Neutrophil (primary cell): ENCODE measurements around the gene SETBP1.

Source experiments
- H3K27ac ChIP-seq: fragments of 200-600 bp; sonication (generic); 2 replicates; pipeline ENCODE4 v1.5.1; 2016; ENCODE audit warnings: mild to moderate bottlenecking, moderate library complexity
- H3K27me3 ChIP-seq: fragments of 200-600 bp; sonication (generic); 2 replicates; pipeline ENCODE4 v1.6.0; 2016; ENCODE audit warnings: mild to moderate bottlenecking
- H3K36me3 ChIP-seq: fragments of 200-600 bp; sonication (generic); 2 replicates; pipeline ENCODE4 v1.5.1; 2017
- H3K4me1 ChIP-seq, 2 experiments: fragments of 200-600 bp in 1 of 2; sonication (generic) in 1 of 2; 1 replicate in 1 of 2; 2 replicates in 1 of 2; pipeline versions ENCODE4 v1.5.1 to v1.6.1; 2013 to 2016; ENCODE audit warnings: low read depth in 1 of 2, low read length in 1 of 2, mild to moderate bottlenecking in 1 of 2, moderate library complexity in 1 of 2; ENCODE audit not compliant: control insufficient read depth in 1 of 2, insufficient read depth in 1 of 2
- H3K4me3 ChIP-seq, 2 experiments: fragments of 200-600 bp in 1 of 2; sonication (generic) in 1 of 2; 1 replicate in 1 of 2; 2 replicates in 1 of 2; pipeline ENCODE4 v1.5.1; 2013 to 2016; ENCODE audit warnings: low read depth in 1 of 2, low read length in 1 of 2, mild to moderate bottlenecking in 1 of 2, moderate library complexity in 1 of 2
- H3K9me3 ChIP-seq: fragments of 200-600 bp; sonication (generic); 2 replicates; pipeline ENCODE4 v1.5.1; 2016
- CTCF ChIP-seq: fragments of 200-600 bp; sonication (generic); IDR thresholded peaks from 2 replicates; pipeline ENCODE4 v1.5.1; 2016; ENCODE audit warnings: antibody characterized with exemption

SETBP1 gene

GRCh38 chr18:44986933-44987332 is 306.2 kb downstream of the SETBP1 start:
- peak overlapping the region; percentile 38 for H3K27ac ChIP-seq
- peak overlapping the region in 1 of 2 experiments; percentile 15 for H3K4me3 ChIP-seq
- no peaks in the 10 kb centered on the region for H3K36me3 ChIP-seq
- no peak for TF ChIP-seq CTCF
- H3K9me3 ChIP-seq, result no peaks in the 10 kb centered on the region
- H3K4me1 ChIP-seq, result peaks cover 38 to 39% of the 10 kb centered on the region in 2 experiments
- H3K27me3 ChIP-seq, result no peaks in the 10 kb centered on the region

GRCh38 chr18:44987371-44987770 is 306.7 kb downstream of the SETBP1 start:
- H3K9me3 ChIP-seq, result no peaks in the 10 kb centered on the region
- no peak overlapping the region for H3K4me3 ChIP-seq
- H3K36me3 ChIP-seq, result no peaks in the 10 kb centered on the region
- H3K4me1 ChIP-seq, result peaks cover 38 to 39% of the 10 kb centered on the region in 2 experiments
- H3K27ac ChIP-seq, result peak overlapping the region; percentile 38
- TF ChIP-seq CTCF, result no peak
- no peaks in the 10 kb centered on the region for H3K27me3 ChIP-seq

- H3K9me3 ChIP-seq, result no peaks in the 10 kb centered on the region
- no peak for TF ChIP-seq CTCF
- peaks cover 38 to 39% of the 10 kb centered on the region in 2 experiments for H3K4me1 ChIP-seq
- no peak overlapping the region for H3K4me3 ChIP-seq
- H3K27ac ChIP-seq, result no peak overlapping the region
- H3K27me3 ChIP-seq, result no peaks in the 10 kb centered on the region
- H3K36me3 ChIP-seq, result no peaks in the 10 kb centered on the region
These were observed 308.3 kb downstream of the SETBP1 start for GRCh38 chr18:44988821-44989587.

- no peak overlapping the region for H3K4me3 ChIP-seq
- peaks cover 4 to 6% of the 10 kb centered on the region in 2 experiments for H3K4me1 ChIP-seq
- no peaks in the 10 kb centered on the region for H3K9me3 ChIP-seq
- H3K27me3 ChIP-seq, result no peaks in the 10 kb centered on the region
- H3K36me3 ChIP-seq, result no peaks in the 10 kb centered on the region
- no peak for TF ChIP-seq CTCF
- H3K27ac ChIP-seq, result peak overlapping the region; percentile 12
These were observed 315.6 kb downstream of the SETBP1 start for GRCh38 chr18:44996261-44996660.

GRCh38 chr18:44997174-44997573 is 316.5 kb downstream of the SETBP1 start:
- H3K9me3 ChIP-seq, result no peaks in the 10 kb centered on the region
- H3K4me3 ChIP-seq, result no peak overlapping the region
- H3K27me3 ChIP-seq, result no peaks in the 10 kb centered on the region
- no peak overlapping the region for H3K27ac ChIP-seq
- H3K4me1 ChIP-seq, result no peaks in the 10 kb centered on the region
- H3K36me3 ChIP-seq, result no peaks in the 10 kb centered on the region
- no peak for TF ChIP-seq CTCF
